ENCODE data around the gene TMEM184B.

TMEM184B gene

DNA sequence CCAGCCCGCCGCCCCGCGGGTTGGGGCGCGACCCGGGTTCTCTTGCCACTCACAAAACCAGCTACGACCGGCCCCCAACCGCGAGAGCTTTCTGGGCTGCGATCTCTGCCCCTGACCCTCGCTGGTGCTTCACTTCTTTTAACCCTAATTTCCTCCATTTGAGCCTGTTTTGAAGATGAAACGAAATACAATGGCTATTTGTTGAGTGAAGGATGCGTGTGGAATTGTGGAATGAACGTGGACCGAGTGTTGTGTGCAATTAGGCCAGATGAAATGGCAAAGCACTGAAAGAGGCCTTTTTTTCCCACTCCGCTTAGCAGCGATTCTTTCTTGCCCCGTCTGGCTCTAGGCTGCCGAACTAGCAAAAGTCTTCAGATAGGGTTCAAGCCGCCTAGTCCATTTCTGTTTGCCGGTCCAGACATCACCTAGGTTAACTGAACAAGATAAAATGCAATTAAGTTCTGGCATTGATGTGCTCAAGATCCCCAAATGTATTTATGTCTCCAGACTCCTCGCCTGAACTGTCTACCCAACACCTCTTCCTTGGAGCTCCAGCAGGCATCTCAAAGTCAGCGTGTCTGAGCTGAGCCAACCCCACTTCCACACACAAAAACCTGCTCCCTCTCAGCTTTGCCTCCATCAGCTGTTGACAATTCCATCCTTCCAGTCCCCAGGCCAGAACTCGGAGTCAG lies 471 bp upstream of the TMEM184B start:
- peak; percentile 39 for DNase-seq

- peak; percentile 98 for DNase-seq
These were observed 860 bp downstream of the TMEM184B start for GRCh38 chr22:38271927-38272372.

DNA sequence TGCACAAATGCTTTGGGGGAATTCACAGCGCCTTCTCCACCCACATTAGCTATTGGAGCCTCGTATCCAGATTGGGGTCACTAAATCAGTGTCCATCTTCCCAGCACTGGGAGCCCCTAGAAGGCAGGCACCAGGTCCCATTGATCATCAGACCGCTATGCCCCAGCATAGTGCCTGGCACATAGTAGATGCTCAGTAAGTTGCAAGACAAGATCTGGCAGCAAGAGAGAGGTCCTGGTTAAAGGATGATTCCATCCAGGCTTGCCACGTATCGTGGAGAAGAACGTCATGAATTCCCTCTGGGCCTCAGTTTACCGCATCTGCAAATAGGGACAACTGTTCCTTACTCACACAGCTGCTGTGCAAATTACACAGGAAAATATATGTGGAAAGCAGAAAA lies 1.7 kb downstream of the TMEM184B start:
- DNase-seq: no peak

DNA sequence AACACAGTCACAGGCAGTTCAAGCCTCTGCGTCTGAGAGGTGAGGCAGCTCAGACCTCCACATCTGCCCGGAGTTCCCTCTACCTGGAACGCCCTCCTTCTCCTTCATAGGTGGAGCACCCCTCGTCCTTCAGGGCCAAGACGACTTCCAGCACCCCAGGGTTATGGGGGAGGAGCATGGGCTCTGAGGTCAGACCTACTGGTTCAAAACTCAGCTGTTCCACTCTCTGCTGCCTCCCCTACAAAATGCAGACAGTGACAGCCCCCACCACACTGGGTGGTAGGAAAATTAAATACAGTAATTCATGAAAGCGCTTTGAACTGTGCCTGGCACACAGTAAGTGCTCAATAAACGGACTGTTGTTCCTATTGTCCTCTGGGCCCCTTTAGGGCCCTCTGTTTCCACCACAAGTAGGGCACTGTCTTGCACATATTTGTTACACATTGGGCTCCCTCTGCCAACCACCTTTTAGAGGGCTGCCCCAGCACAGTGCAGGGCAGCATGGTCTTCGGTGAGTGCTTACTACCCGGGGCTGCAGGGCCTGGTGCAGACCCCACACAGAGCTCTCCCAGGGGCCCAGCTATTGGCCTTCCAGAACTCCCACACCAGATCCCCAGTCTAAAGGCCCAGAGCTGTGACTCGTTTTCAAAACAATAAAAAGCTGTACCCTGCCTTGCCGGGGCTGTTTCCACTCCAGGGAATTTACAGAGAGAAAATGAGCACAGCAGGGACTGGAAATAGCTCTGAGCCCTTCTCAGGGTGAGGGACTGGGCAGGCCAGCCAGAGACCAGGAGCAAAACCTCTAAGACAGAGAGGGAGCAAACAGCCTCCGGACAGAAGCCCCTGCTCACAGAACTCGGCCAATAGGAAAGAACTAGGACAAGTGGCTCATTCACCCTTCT lies 2.5 kb downstream of the TMEM184B start:
- DNase-seq: peak; percentile 53

GRCh38 chr22:38269466-38269865 lies 3.3 kb downstream of the TMEM184B start:
- no peak for DNase-seq

- no peak for DNase-seq
These were observed 5.7 kb downstream of the TMEM184B start for GRCh38 chr22:38267086-38267485.

GRCh38 chr22:38266120-38266519 lies 6.7 kb downstream of the TMEM184B start:
- DNase-seq: no peak

DNA sequence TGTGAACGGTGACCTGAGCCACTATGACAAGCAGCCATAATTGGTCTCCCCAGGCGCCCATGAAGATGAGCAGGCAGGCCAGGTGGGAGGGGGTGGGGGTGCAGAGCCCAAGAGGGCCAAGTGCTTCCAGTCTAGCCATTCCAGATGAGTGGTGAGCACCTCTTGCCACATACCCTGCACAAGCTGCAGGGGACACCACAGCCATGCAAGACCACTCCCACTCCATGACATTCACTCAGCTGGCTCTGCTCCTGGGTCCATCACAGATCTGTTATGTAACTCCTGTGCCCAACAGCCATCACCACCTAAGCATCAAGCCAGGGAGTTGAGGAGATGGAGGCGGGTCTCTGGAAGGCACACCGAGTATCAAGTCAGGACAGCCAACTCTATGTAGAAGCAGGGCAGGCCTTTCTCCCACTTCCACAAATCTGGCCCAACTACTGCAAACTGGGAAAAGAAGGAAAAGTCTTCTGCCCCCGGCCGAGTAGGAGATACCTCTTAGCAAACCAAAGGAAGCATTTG lies 8.4 kb downstream of the TMEM184B start:
- no peak for DNase-seq

GRCh38 chr22:38262051-38262795 lies 10.6 kb downstream of the TMEM184B start:
- DNase-seq: peak; percentile 54

DNA sequence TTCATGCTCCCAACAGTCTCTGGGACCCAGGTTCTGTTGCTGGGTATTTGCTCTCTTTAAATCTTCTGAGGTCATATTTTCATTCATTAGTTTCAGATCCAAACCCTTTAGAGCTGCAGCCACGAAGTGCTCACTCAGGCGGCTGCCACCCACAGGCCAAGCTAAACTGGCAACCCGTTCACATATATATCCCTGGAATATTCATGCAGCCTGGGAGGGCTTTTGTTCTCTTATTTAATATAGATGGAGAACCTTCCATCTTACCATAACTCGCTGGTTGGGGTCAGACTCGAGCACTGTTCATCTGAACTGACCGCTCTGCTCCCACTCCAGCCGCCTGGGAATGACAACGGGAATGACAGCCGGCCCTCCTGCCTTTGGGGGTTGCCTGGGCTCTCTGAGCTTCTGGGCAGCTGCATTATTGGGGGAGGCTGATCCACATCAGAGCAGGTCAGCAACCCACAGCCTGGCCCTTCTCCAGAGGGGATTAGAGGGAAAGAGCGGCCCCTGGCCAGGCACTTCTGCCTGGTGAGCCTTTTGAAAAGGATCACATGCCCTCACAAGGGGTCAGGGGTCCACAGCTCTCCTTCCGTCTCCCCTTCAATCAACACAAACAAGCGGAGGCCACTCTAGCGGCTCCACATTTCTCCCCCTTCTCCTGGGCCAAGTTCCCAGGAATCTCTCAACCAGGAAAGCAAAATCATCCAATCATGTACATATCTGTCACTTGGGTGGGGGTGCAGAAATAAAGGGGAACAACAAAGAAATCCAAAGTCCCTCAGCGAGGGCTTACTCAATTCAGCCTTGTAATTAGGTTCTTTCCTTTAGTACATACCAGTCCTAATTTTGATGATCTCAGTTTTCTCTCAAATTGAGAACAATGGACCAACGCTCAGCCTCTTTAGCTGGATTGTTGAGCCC lies 11.8 kb downstream of the TMEM184B start:
- no peak for DNase-seq

GRCh38 chr22:38259370-38259769 lies 13.4 kb downstream of the TMEM184B start:
- peak; percentile 25 for DNase-seq

GRCh38 chr22:38258895-38259294 lies 13.9 kb downstream of the TMEM184B start:
- DNase-seq: no peak

DNA sequence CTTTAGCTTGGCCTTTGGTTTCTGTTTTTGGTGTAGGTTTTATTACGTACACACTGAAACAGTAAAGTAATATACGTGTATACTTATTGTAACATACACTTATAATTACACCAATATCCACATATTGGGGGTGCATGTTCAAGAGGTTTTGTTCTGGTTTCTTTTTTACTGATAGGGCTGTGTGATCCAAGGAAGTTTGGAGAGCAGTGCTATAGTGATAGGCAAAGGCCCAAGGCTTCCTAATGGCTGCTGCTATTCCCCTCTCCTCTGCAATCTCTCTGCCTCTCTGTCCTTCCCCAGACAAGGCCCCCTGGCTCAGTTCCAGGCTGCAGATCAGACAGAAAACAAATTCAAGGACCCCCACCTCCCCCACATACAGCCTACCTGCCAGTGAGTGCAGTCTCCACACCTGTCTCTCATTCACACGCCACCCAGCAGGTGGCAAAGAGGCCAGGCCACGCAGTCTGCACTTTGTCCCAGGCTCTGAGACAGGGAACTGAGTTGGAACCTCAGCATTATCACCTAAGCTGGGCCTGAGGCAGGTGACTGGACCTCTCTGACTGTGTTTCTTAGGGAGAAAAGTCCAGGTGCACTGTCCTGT lies 15.1 kb downstream of the TMEM184B start:
- peak; percentile 95 for DNase-seq

DNA sequence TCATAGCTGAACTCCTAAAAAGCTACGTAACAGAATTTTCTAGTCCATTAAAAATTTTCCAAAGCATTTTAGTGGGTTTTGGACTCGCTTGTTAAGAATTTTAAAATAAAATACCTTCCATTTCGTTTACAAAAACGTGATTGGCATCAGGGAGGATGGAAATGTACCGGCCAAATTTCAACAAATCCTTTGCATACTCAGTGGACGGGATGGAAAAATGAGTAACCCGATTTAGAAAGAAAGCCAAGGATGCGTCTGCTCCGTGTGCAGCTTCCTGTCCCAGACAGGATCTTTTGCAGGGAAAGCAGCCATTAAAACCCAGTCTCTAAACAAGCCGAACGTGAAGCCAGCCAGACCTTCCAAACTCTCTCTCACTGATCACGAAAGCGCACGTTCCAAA lies 15.6 kb downstream of the TMEM184B start:
- DNase-seq: no peak

DNA sequence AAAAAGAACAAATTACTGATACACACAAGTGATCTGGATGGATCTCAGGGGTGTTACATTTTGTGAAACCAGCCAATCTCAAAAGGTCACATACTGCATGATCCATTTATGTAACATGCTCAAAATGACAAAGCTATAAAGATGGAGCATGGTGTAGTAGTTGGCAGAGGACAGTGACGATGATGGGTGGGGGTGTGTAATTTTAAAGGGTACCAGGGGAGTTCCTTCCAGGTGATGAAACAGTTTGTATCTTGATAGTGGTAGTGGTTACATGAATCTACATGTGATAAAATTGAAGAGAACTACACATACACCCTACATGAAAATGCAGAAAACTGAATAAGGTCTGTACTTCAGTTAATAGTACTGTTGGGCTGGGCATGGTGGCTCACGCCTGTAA lies 17.1 kb downstream of the TMEM184B start:
- no peak for DNase-seq

- no peak for DNase-seq
These were observed 21.5 kb downstream of the TMEM184B start for GRCh38 chr22:38251341-38251692.

DNA sequence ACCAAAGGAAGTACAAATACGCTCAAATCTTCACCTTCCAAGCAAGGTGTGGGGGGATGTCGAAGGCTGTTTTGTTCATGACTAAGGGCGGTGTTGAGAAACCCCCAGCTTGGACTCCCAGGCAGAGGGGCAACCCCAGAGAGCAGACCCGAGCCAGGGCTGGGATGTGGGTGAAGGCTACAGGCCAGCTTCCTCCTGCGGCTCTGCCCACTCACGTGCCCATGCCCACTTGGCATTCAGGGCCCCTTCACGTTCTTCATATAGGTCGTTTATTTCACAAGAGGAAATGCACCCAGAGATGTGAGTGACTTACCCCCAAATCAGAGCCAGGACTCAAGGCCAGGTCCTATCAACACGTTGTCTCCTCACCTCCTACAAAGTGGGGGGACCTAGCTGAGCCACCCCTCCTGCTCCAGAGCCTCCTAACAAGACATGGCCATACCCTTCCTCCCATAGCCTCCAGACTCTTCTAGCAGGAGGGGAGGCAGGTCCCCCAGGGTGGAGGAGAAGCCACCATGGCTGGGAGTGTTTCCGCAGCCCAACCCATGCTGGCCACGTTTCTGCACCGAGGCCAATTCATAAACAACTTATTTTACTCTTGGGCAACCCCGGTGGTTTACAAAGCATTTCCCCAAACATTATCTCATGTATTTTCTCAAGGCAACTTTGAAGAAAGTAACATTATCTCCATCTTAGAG lies 22.0 kb downstream of the TMEM184B start:
- DNase-seq: no peak

- DNase-seq: no peak
These were observed 22.8 kb downstream of the TMEM184B start for GRCh38 chr22:38249803-38250642.

DNA sequence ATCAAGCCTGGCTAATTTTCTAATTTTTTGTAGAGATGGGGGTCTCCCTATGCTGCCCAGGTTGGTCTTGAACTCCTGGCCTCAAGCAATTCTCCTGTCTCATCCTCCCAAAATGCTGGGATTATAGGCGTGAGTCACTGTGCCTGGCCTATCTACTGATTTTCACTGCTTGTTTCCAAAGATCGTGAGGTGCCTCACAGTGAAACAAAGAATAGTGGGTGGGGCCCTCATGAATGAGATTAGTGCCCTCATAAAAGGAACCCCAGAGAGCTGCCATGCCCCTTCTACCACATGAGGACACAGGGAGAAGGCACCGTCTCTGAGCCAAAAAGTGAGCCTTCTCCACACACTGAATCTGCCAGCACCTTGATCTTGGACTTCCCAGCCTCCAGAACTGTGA lies 23.5 kb downstream of the TMEM184B start:
- no peak for DNase-seq

- DNase-seq: no peak
These were observed 24.5 kb downstream of the TMEM184B start for GRCh38 chr22:38248280-38248679.
